Stimulated activated CD8-positive, alpha-beta memory T cell treated with anti-CD3 and anti-CD28 coated beads, Interleukin-4, amount 100 ng/mL, for 24 hours (primary cell): ENCODE data around the gene RELB.

Experiments
- DNase-seq: peaks from one replicate; pipeline ENCODE4 v3.0.0-alpha.2; 2020; ENCODE audit warnings: low read depth

RELB gene

DNA sequence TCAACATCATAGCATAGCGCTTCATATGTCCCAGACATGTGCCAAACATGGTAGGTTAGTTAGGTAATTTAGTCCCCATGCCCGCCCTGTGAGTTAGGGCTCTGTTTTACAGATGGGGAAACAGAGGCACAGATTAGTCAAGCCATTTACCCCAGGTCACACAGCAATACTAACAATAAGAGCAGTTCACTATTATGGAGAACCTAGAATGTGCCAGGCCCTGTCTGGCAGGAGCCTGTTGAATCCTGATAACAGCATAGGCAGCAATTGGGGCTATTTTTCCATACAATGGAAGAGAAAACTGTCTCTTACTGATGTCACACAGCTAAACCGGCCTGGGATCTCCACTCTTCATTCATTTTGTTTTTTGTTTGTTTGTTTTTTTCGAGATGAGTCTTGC is 85.2 kb downstream of the RELB start:
- no peak for DNase-seq

DNA sequence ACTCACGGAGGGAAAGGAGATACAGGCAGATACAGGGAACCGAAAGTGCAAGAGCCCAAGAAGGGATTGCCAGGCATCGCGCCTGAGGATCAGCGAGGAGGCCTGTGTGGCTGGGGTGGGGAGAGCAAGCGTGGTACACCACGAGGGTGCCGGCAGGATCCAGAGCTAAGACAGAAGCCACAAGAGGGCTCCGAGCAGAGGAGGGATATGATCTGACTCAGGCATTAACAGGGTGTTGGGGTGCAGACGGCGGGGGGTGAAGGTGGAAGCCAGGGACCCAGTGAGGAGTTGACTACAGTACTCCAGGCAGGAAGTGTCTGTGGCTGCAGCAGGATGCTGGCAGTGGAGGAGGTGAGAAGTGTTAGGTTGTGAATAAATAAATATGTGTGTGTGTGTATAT is 86.3 kb downstream of the RELB start:
- no peak for DNase-seq
